ENCODE data around the gene RASL12. TPM values are rescaled to one million over a fixed set of nuclear protein-coding genes. Genes with fewer than 3 reads are reported as not detected.

Gene RASL12
- total and polyA plus RNA-seq, 2 of the 4 experiments (the other 2 are of a cell fraction): 0.18 to 0.22 TPM

GRCh38 chr15:65081270-65081669, 13.5 kb upstream of the RASL12 start:
- H4K8ac ChIP-seq (ENCODE audit: low read depth in 2 of 2, low read length in 2 of 2): no peak overlapping the region
- no peak overlapping the region for H3K56ac ChIP-seq (ENCODE audit: extremely low read depth, insufficient read depth, low read length)
- no peaks in the 10 kb centered on the region for H3K36me3 ChIP-seq (ENCODE audit: control insufficient read depth, insufficient read depth, low read length)
- WGBS, 2 experiments (ENCODE audit: extremely low coverage in 2 of 2, insufficient read length in 1 of 2): 87% methylated on average over 3 of the region's 6 CpGs; no CpG with 5 or more reads in 1 of the 2 experiments
- H3K79me1 ChIP-seq (ENCODE audit: low read depth in 1 of 2, low read length in 2 of 2): no peaks in the 10 kb centered on the region
- ChIA-PET CTCF (no interaction called here), POLR2A (ENCODE audit: unreplicated experiment) (no interaction called here)
- intact Hi-C loops (cut with micrococcal nuclease): no loop called here
- H2AK9ac ChIP-seq (replicated peaks; ENCODE audit: low read depth, low read length, poor library complexity): no peak overlapping the region
- H2BK15ac ChIP-seq (ENCODE audit: low read depth, low read length): no peak overlapping the region
- no peak overlapping the region for H2BK20ac ChIP-seq (ENCODE audit: low read depth, low read length)
- H2AK5ac ChIP-seq (ENCODE audit: low read depth, low read length): no peak overlapping the region
- TF ChIP-seq FOS (IDR thresholded peaks at IDR 0.05; ENCODE audit: low read depth, low read length) (no peak), RCOR1 (IDR thresholded peaks at IDR 0.05; ENCODE audit: insufficient replicate concordance, low read length) (no peak), MXI1 (IDR thresholded peaks at IDR 0.05; ENCODE audit: borderline replicate concordance, low read depth, low read length) (no peak), CEBPB (IDR thresholded peaks at IDR 0.05; ENCODE audit: low read depth, low read length) (no peak), RAD21 (IDR thresholded peaks at IDR 0.05; ENCODE audit: low read length) (no peak), SMC3 (IDR thresholded peaks at IDR 0.05; ENCODE audit: low read depth, low read length) (no peak), MAFK (IDR thresholded peaks at IDR 0.05; ENCODE audit: low read depth, low read length) (no peak), RFX5 (IDR thresholded peaks at IDR 0.05; ENCODE audit: low read depth, low read length) (no peak), CHD1 (IDR thresholded peaks at IDR 0.05; ENCODE audit: low read depth, low read length) (no peak), CTCF (conservative IDR thresholded peaks at IDR 0.05; ENCODE audit: low read depth, low read length) (no peak), POLR2A (IDR thresholded peaks at IDR 0.05; ENCODE audit: low read depth, low read length) (no peak), NFE2L2 (IDR thresholded peaks at IDR 0.05; ENCODE audit: low read depth, low read length) (no peak), USF2 (IDR thresholded peaks at IDR 0.05; ENCODE audit: low read depth, low read length) (no peak), ELK1 (IDR thresholded peaks at IDR 0.05; ENCODE audit: borderline replicate concordance, low read depth, low read length) (no peak), MAZ (IDR thresholded peaks at IDR 0.05; ENCODE audit: borderline replicate concordance, low read depth, low read length) (no peak), BHLHE40 (IDR thresholded peaks at IDR 0.05; ENCODE audit: low read depth, low read length) (no peak)
- DNase-seq (no peak), ATAC-seq (ENCODE audit: low read depth) (no peak)
- H4K5ac ChIP-seq (ENCODE audit: low read depth, low read length): no peak overlapping the region
- H3K9me1 ChIP-seq (ENCODE audit: insufficient read depth, low read length): no peaks in the 10 kb centered on the region
- no TSS peak for BruUV-seq (replicated peaks)
- H3K4me3 ChIP-seq (ENCODE audit: insufficient read depth, low read depth, low read length): no peak overlapping the region
- H4K91ac ChIP-seq (ENCODE audit: insufficient read depth, low read depth, low read length): no peak overlapping the region
- H3K18ac ChIP-seq (ENCODE audit: low read depth, low read length): no peak overlapping the region
- no peak overlapping the region for H3K27ac ChIP-seq (ENCODE audit: insufficient read depth, low read length)
- no peak overlapping the region for H3K9ac ChIP-seq (ENCODE audit: low read depth, low read length)
- no peak overlapping the region for H2BK5ac ChIP-seq (ENCODE audit: low read depth, low read length, poor library complexity, severe bottlenecking)
- dilution Hi-C loops (cut with HindIII; ENCODE audit: low sequenced_read_pairs, unreplicated experiment): no loop called here
- H3K4me1 ChIP-seq (ENCODE audit: control insufficient read depth, insufficient read depth, low read length): peaks cover 19% of the 10 kb centered on the region; the same call in 1 of the 2 replicates
- in situ Hi-C loops (cut with MboI; ENCODE audit: low sequenced_read_pairs): loop anchor here (10.0 kb wide), 1 partner anchor 46 kb away; no protein-coding TSS in a partner anchor
- H3K4ac ChIP-seq (ENCODE audit: low read depth, low read length): no peak overlapping the region
- H2AFZ ChIP-seq (replicated peaks; ENCODE audit: low read length, poor library complexity): no peak overlapping the region
- no peaks in the 10 kb centered on the region; the same call in none of the 2 replicates for H4K20me1 ChIP-seq (ENCODE audit: insufficient read depth, low read length)
- H3K23ac ChIP-seq (ENCODE audit: low read depth, low read length): no peak overlapping the region
- no peaks in the 10 kb centered on the region for H3K9me3 ChIP-seq (ENCODE audit: control insufficient read depth, insufficient read depth, low read length)
- H2BK120ac ChIP-seq (ENCODE audit: low read depth, low read length): no peak overlapping the region
- peaks cover 61% of the 10 kb centered on the region for H3K27me3 ChIP-seq (ENCODE audit: control insufficient read depth, insufficient read depth, low read length)
- no peak overlapping the region for H3K4me2 ChIP-seq (ENCODE audit: low read depth, low read length)
- no peak overlapping the region for H3K14ac ChIP-seq (replicated peaks; ENCODE audit: low read depth, low read length)

Measured in IMR-90 (cell line).